Thoracic aorta (tissue), 2 donors: ENCODE results near the gene CFAP20DC. TPM values are rescaled to one million over a fixed set of nuclear protein-coding genes. Genes with fewer than 3 reads are reported as not detected.
"Not testable (repeated sequence)": the region's sequence is repeated elsewhere in the genome, so short reads cannot be mapped to it uniquely, and the experiment has no call there.

Source experiments
- ATAC-seq: fragments of 150-250 bp; one replicate; pipeline ENCODE4 v1.8.0; 2017; ENCODE audit warnings: low read depth; ENCODE audit not compliant: insufficient number of reproducible peaks, low FRiP score
- DNase-seq: peaks from one replicate; pipeline ENCODE4 v3.0.0-alpha.2; 2020; ENCODE audit warnings: low spot score
- H3K27ac ChIP-seq, 2 donors: fragments of 200-600 bp; sonication (generic); 1 replicate in 1 of 2; 2 replicates in 1 of 2; pipeline ENCODE4 v1.5.1; 2016; ENCODE audit warnings: mild to moderate bottlenecking in 2 of 2, moderate library complexity in 2 of 2
- H3K27me3 ChIP-seq: fragments of 200-600 bp; sonication (generic); replicated peaks from 2 replicates; pipeline ENCODE4 v1.6.0; 2016; ENCODE audit warnings: mild to moderate bottlenecking; ENCODE audit not compliant: insufficient read depth
- H3K36me3 ChIP-seq: fragments of 200-600 bp; sonication (generic); one replicate; pipeline ENCODE4 v1.5.1; 2016
- H3K4me1 ChIP-seq, 2 donors: fragments of 200-600 bp; sonication (generic); 1 replicate in 1 of 2; 2 replicates in 1 of 2; pipeline versions ENCODE4 v1.5.1 to v1.6.0; 2016; ENCODE audit warnings: low read depth in 2 of 2, mild to moderate bottlenecking in 1 of 2; ENCODE audit not compliant: control insufficient read depth in 1 of 2
- H3K4me3 ChIP-seq: fragments of 200-600 bp; sonication (generic); 2 replicates; pipeline ENCODE4 v1.5.1; 2016; ENCODE audit warnings: mild to moderate bottlenecking
- H3K9me3 ChIP-seq: fragments of 200-600 bp; sonication (generic); 2 replicates; pipeline ENCODE4 v1.5.1; 2016
- total RNA-seq, 2 donors: library from RNA; depleted of rRNA; stranded (reverse); fragments of >200 nt; gene quantifications; one replicate each; pipeline versions ENCODE4 v1.1.0 to v1.2.3, GENCODE V29; 2016
- TF ChIP-seq, protein P1 (sequence below): fragments of 200-600 bp; sonication (generic); IDR thresholded peaks from one replicate; pipeline ENCODE4 v1.5.1; 2019; ENCODE audit warnings: antibody characterized with exemption

Gene CFAP20DC
- total RNA-seq, 2 donors from 2014 or later, result not detected

DNA sequence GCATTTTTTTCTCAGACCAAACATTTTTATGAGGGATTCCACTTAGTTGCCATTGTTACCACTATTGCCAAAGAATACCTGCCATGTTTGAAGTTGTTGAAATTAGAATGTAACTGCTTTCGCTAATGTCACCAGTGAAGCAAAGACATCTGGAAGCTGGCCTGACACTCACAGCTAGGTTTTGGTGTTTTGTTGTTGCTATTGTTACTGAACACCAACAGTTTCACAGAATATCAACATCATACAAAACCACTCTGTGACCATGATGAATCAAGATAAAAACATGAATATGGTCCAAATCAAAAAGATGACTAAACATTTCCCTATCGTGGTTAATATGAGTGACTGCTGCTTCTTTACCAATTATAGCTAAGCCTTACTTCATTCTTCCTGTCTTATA, 6.9 kb upstream of the CFAP20DC start:
- Histone ChIP-seq H3K9me3 (no peaks in the 10 kb centered on the region), H3K27ac (no peak overlapping the region), H3K36me3 (no peaks in the 10 kb centered on the region), H3K27me3 (no peaks in the 10 kb centered on the region), H3K4me1 (no peaks in the 10 kb centered on the region), H3K4me3 (no peak overlapping the region)
- ATAC-seq, result no peak
- DNase-seq, result no peak
- TF ChIP-seq, protein P1, sequence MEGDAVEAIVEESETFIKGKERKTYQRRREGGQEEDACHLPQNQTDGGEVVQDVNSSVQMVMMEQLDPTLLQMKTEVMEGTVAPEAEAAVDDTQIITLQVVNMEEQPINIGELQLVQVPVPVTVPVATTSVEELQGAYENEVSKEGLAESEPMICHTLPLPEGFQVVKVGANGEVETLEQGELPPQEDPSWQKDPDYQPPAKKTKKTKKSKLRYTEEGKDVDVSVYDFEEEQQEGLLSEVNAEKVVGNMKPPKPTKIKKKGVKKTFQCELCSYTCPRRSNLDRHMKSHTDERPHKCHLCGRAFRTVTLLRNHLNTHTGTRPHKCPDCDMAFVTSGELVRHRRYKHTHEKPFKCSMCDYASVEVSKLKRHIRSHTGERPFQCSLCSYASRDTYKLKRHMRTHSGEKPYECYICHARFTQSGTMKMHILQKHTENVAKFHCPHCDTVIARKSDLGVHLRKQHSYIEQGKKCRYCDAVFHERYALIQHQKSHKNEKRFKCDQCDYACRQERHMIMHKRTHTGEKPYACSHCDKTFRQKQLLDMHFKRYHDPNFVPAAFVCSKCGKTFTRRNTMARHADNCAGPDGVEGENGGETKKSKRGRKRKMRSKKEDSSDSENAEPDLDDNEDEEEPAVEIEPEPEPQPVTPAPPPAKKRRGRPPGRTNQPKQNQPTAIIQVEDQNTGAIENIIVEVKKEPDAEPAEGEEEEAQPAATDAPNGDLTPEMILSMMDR, result no peak

GRCh38 chr3:59052803-59053411, 3.1 kb upstream of the CFAP20DC start:
- no peaks in the 10 kb centered on the region for H3K4me1 ChIP-seq
- no peaks in the 10 kb centered on the region for H3K9me3 ChIP-seq
- ATAC-seq, result no peak
- no peaks in the 10 kb centered on the region for H3K36me3 ChIP-seq
- TF ChIP-seq, protein P1, result no peak
- H3K27ac ChIP-seq, result no peak overlapping the region
- no peaks in the 10 kb centered on the region for H3K27me3 ChIP-seq
- no peak overlapping the region for H3K4me3 ChIP-seq
- DNase-seq, result no peak

- DNase-seq, H3K27ac ChIP-seq, H3K9me3 ChIP-seq, H3K4me1 ChIP-seq, H3K27me3 ChIP-seq, H3K36me3 ChIP-seq, H3K4me3 ChIP-seq, ATAC-seq: not testable (repeated sequence)
These were observed 1.1 kb upstream of the CFAP20DC start for GRCh38 chr3:59050811-59051414.

GRCh38 chr3:59046839-59047238, 3.0 kb downstream of the CFAP20DC start:
- no peak for DNase-seq
- Histone ChIP-seq H3K27ac (no peak overlapping the region), H3K27me3 (no peaks in the 10 kb centered on the region), H3K9me3 (no peaks in the 10 kb centered on the region), H3K4me3 (no peak overlapping the region), H3K36me3 (no peaks in the 10 kb centered on the region), H3K4me1 (no peaks in the 10 kb centered on the region)
- ATAC-seq, result no peak
- TF ChIP-seq, protein P1, result no peak

- TF ChIP-seq, protein P1, result no peak
- Histone ChIP-seq H3K4me1 (no peaks in the 10 kb centered on the region), H3K36me3 (no peaks in the 10 kb centered on the region), H3K27ac (no peak overlapping the region), H3K27me3 (no peaks in the 10 kb centered on the region), H3K9me3 (no peaks in the 10 kb centered on the region), H3K4me3 (no peak overlapping the region)
- DNase-seq (no peak), ATAC-seq (no peak)
These were observed 6.4 kb downstream of the CFAP20DC start for GRCh38 chr3:59043391-59043790.

- no peak for ATAC-seq
- H3K36me3 ChIP-seq, result no peaks in the 10 kb centered on the region
- TF ChIP-seq, protein P1, result no peak
- H3K4me3 ChIP-seq, result no peak overlapping the region
- H3K4me1 ChIP-seq, result no peaks in the 10 kb centered on the region
- H3K27me3 ChIP-seq, result no peaks in the 10 kb centered on the region
- H3K27ac ChIP-seq, result no peak overlapping the region
- no peak for DNase-seq
- H3K9me3 ChIP-seq, result no peaks in the 10 kb centered on the region
These were observed 8.9 kb downstream of the CFAP20DC start for GRCh38 chr3:59040902-59041301.
